MCF 10A (cell line): ENCODE data around the gene EXOG. TPM values are rescaled to one million over a fixed set of nuclear protein-coding genes. Genes with fewer than 3 reads are reported as not detected.
"Not testable (repeated sequence)": the region's sequence is repeated elsewhere in the genome, so short reads cannot be mapped to it uniquely, and the experiment has no call there.

Experiments
- BruUV-seq: library from RNA; stranded (reverse); fragments of 400-500 nt; replicated peaks from 2 replicates; lab custom pipeline; 2021; lab: Mats Ljungman, UMichigan
- CTCF ChIA-PET: fragments of 300-600 bp; sonication (Branson Sonifier 250); formaldehyde crosslinking; extraction: SDS; loops from one replicate; lab custom pipeline; 2021; ENCODE audit warnings: antibody characterized with exemption, inconsistent platforms; lab: Yijun Ruan, JAX
- POLR2A ChIA-PET: fragments of 300-600, 350-650 bp; sonication (Branson Sonifier 250); formaldehyde crosslinking; extraction: SDS; loops from one replicate; lab custom pipeline; 2020; ENCODE audit warnings: antibody characterized with exemption, inconsistent platforms; lab: Yijun Ruan, JAX
- DNase-seq: peaks from one replicate; pipeline ENCODE4 v3.0.0-alpha.2; 2018; ENCODE audit not compliant: unreplicated experiment
- H3K27ac Mint-ChIP-seq: one replicate; pipeline ENCODE4 v1.8.0; 2022; ENCODE audit warnings: mild to moderate bottlenecking, low read depth, mixed read lengths; ENCODE audit not compliant: unreplicated experiment
- H3K27me3 Mint-ChIP-seq: one replicate; pipeline ENCODE4 v1.8.0; 2022; ENCODE audit warnings: mixed read lengths; ENCODE audit not compliant: insufficient read depth, unreplicated experiment
- H3K36me3 Mint-ChIP-seq: one replicate; pipeline ENCODE4 v1.8.0; 2022; ENCODE audit warnings: mild to moderate bottlenecking, moderate library complexity, mixed read lengths; ENCODE audit not compliant: insufficient read depth, unreplicated experiment
- H3K4me1 Mint-ChIP-seq: one replicate; pipeline ENCODE4 v1.8.0; 2022; ENCODE audit warnings: mixed read lengths; ENCODE audit not compliant: insufficient read depth, unreplicated experiment
- H3K4me3 Mint-ChIP-seq: one replicate; pipeline ENCODE4 v1.8.0; 2022; ENCODE audit warnings: mild to moderate bottlenecking, moderate library complexity, mixed read lengths; ENCODE audit not compliant: unreplicated experiment
- H3K9me3 Mint-ChIP-seq: one replicate; pipeline ENCODE4 v1.8.0; 2022; ENCODE audit warnings: mixed read lengths; ENCODE audit not compliant: unreplicated experiment
- CTCF ChIP-seq: fragments of 200-600 bp; IDR thresholded peaks from one replicate; pipeline ENCODE4 v1.8.0; 2022; ENCODE audit warnings: antibody characterized with exemption, mild to moderate bottlenecking; ENCODE audit not compliant: unreplicated experiment
- intact Hi-C: fragments of 100-400 bp; cut with micrococcal nuclease; formaldehyde crosslinking; loops from 2 replicates; pipeline ENCODE4 v1.14.1; 2022
- total RNA-seq: library from RNA; stranded (reverse); gene quantifications from 2 replicates; pipeline ENCODE4 v1.2.3, GENCODE V29; 2022

EXOG gene
- total RNA-seq, 1 experiment from 2014 or later = 17.5 TPM

GRCh38 chr3:38565339-38566214 is 69.4 kb downstream of the EXOG start:
- no TSS peak for BruUV-seq

GRCh38 chr3:38566215-38566528 is 70.0 kb downstream of the EXOG start:
- CTCF ChIA-PET = interaction anchor here (0.6 to 1.5 kb wide), 2 partner anchors 46 to 89 kb away, joined by 3 to 4 read pairs; no protein-coding TSS in a partner anchor
- Mint-ChIP-seq H3K4me3 (no peak overlapping the region), H3K9me3 (no peaks in the 10 kb centered on the region), H3K4me1 (no peaks in the 10 kb centered on the region), H3K27ac (no peak overlapping the region), H3K36me3 (peaks cover 5% of the 10 kb centered on the region), H3K27me3 (no peaks in the 10 kb centered on the region)
- no TSS peak for BruUV-seq
- no peak for TF ChIP-seq CTCF
- no peak for DNase-seq
- intact Hi-C loops = no loop called here
- POLR2A ChIA-PET = no interaction called here

More at GRCh38 chr3:38565339-38566214, 69.4 kb downstream of the EXOG start:
- H3K27me3 Mint-ChIP-seq = no peaks in the 10 kb centered on the region
- H3K4me1 Mint-ChIP-seq = no peaks in the 10 kb centered on the region
- ChIA-PET POLR2A (no interaction called here), CTCF (interaction anchor here (0.6 to 1.5 kb wide), 2 partner anchors 21 to 45 kb away, joined by 4 read pairs; no protein-coding TSS in a partner anchor)
- no peak overlapping the region for H3K4me3 Mint-ChIP-seq
- intact Hi-C loops = no loop called here
- H3K9me3 Mint-ChIP-seq = no peaks in the 10 kb centered on the region
- DNase-seq = no peak
- peaks cover 5% of the 10 kb centered on the region for H3K36me3 Mint-ChIP-seq
- TF ChIP-seq CTCF = no peak
- H3K27ac Mint-ChIP-seq = no peak overlapping the region

- POLR2A ChIA-PET, H3K27me3 Mint-ChIP-seq, H3K9me3 Mint-ChIP-seq, intact Hi-C loops, BruUV-seq, H3K36me3 Mint-ChIP-seq, DNase-seq, H3K4me3 Mint-ChIP-seq, H3K27ac Mint-ChIP-seq, H3K4me1 Mint-ChIP-seq: not testable (repeated sequence)
- CTCF ChIA-PET = interaction anchor here (0.6 to 1.5 kb wide), 4 partner anchors 24 to 89 kb away, joined by 3 to 4 read pairs (median 3); no protein-coding TSS in a partner anchor
Measured at GRCh38 chr3:38566794-38567193, 70.7 kb downstream of the EXOG start.

- Mint-ChIP-seq H3K4me3 (no peak overlapping the region), H3K4me1 (no peaks in the 10 kb centered on the region), H3K27ac (no peak overlapping the region), H3K27me3 (no peaks in the 10 kb centered on the region), H3K9me3 (no peaks in the 10 kb centered on the region), H3K36me3 (peaks cover 5% of the 10 kb centered on the region)
- TF ChIP-seq CTCF = no peak
- no peak for DNase-seq
- ChIA-PET CTCF (interaction anchor here (0.6 to 0.8 kb wide), 3 partner anchors 25 to 92 kb away, joined by 3 to 4 read pairs (median 3); no protein-coding TSS in a partner anchor), POLR2A (no interaction called here)
- BruUV-seq = no TSS peak
- intact Hi-C loops = no loop called here
Measured at GRCh38 chr3:38567498-38567897, 71.4 kb downstream of the EXOG start.
